ENCODE results near the gene MBNL1.
"Not testable (repeated sequence)": the region's sequence is repeated elsewhere in the genome, so short reads cannot be mapped to it uniquely, and the experiment has no call there.

The MBNL1 gene

DNA sequence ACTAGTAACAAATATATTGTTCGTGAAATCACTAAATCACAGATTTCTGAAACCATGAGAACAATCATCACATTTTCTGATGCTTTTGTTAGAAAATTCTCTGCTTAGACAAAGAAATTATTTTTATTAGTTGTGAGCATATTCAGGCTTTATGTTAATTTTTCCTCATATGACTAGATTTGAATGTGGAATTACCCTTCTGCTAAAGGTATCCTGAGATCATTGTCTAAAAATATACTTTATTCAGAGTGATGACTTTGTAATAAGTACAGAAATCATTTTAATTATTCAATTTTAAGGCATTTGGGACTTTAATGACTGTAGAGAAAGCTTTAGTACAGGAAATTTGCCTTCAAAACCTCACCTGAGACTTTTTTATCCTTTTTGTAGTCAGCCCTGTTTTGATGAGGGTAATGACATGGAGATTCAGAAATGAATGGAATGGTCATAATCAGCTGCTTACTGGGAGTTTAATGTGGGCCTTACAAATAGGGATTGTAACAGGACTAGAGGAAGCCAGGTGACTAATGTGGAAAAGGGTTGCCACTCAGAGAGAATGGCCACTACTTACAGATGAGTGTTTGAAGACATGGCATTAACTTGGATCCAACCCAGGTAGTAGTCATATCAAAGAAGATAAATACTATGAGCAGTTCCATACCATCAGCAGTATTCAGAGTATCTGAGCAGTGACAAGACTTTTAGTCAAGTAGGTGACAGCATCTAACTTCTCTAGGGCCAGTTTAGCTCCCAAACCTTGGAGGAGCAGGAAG lies 148.3 kb downstream of the MBNL1 start:
- DNase-seq: no peak

DNA sequence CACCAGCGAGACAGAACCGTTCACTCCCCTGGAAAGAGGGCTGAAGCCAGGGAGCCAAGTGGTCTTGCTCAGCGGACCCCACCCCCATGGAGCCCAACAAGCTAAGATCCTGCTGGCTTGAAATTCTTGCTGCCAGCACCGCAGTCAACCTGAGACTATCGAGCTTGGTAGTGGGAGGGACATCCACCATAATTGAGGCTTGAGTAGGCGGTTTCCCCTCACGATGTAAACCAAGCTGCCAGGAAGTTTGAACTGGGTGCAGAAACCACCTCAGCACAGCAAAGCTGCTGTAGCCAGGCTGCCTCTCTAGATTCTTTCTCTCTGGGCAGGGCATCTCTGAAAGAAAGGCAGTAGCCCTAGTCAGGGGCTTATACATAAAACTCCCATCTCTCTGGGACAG lies 151.0 kb downstream of the MBNL1 start:
- DNase-seq: no peak

DNA sequence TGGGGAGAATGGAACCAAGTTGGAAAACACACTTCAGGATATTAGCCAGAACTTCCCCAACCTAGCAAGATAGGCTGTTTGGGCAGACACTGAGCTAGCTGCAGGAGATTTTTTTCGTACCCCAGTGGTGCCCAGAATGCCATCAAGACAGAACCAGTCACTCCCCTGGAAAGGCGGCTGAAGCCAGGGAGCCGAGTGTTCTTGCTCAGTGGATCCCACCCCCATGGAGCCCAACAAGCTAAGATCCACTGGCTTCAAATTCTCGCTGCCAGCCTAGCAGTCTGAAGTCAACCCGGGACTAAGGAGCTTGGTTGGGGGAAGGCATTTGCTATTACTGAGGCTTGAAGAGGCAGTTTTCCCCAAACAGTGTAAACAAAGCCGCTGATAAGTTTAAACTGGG lies 152.4 kb downstream of the MBNL1 start:
- DNase-seq: no peak

DNA sequence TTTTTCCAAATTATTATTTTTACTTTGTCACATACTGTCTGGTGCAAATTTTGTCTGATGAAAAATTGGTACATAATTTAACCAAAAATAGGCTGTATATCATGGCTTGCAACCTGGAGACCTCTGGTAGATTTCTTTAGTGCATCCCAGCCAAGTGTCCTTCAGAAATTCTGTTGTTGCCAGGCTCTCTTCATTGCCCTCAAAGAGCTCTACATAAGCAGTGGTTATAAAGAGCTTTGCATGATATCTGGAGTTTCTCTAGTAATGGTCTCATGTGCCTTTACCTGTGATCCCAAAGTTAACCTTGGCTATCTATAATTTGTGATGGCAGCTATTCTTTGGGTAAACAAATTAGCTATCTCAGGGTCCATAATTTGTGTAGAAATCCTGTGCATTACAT lies 157.7 kb downstream of the MBNL1 start:
- no peak for DNase-seq

DNA sequence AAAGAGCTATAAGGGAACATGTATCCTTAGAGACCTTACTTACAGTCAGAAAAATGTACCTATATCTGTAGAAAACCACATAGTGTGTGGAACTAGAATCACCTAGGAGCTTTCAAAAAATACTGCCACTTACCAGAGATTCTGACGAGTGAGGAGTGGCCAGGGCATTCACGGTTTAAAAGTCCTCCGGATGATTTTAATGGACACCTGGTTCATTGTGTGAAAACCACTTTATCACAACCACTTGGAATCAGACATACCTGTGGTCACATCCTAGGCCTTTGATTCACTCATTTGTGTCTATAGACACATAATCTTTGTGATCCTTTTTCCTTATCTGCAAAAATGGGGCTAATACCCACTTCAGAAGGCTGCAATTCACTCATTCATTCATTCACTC lies 159.8 kb downstream of the MBNL1 start:
- no peak for DNase-seq

DNA sequence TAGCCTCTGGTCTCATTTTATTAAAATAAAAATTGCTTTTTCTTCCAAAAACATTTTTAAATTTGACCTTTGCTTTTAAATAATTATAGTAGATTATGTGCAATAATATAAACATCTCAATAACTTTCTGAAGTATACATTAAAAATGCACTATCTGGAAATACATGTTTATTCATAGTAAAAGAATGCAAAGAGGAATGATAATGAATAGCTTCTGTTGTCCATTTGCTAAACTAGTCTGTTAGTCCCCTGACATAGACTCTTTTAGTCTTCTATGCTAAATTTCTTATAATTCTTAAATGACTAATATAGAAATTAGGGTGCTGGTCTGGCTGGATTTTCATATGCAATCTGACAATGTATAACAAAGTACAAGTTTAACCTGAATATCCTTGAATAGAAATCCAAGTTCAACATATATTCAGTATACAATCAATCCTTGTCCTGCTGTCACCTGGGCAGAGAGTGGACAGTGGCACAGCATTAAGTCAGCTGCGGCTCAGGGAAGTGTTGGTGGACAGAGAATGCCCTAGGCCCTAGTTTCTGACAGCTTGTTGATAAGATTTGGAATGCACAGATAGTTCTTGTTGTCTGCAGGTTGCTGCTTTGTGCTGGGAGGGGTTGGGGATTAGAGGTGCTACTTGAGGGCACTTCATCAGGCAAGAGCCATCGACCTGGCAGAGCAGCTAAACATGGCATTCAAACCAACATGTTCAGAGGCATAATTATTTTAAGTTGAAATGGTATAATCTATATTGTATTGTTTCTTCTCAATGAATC lies 161.7 kb downstream of the MBNL1 start:
- DNase-seq: no peak

DNA sequence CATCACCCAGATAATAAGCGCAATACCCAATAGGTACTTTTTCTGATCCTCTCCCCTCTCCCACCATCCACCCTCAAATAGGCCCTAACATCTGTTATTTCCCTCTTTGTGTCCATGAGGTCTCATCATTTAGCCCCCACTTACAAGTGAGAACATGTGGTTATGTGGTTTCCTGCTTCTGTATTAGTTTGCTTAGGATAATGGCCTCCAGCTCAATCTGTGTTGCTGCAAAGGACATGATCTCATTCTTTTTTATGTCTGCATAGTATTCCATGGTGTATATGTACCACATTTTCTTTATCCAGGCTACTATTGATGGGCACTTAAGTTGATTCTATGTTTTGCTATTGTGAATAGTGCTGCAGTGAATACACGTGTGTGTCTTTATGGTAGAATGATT lies 165.4 kb downstream of the MBNL1 start:
- no peak for DNase-seq

DNA sequence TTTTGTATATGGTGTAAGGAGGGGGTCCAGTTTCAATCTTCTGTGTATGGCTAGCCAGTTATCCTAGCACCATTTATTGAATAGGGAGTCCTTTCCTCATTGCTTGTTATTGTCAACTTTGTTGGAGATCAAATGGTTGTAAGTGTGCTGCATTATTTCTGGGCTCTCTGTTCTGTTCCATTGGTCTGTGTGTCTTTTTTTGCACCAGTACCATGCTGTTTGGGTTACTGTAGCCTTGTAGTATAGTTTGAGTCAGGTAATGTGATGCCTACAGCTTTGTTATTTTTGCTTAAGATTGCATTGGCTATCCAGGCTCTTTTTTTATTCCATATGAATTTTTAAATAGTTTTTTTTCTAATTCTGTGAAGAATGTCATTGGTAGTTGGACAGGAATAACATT lies 166.5 kb downstream of the MBNL1 start:
- not testable (repeated sequence) for DNase-seq

DNA sequence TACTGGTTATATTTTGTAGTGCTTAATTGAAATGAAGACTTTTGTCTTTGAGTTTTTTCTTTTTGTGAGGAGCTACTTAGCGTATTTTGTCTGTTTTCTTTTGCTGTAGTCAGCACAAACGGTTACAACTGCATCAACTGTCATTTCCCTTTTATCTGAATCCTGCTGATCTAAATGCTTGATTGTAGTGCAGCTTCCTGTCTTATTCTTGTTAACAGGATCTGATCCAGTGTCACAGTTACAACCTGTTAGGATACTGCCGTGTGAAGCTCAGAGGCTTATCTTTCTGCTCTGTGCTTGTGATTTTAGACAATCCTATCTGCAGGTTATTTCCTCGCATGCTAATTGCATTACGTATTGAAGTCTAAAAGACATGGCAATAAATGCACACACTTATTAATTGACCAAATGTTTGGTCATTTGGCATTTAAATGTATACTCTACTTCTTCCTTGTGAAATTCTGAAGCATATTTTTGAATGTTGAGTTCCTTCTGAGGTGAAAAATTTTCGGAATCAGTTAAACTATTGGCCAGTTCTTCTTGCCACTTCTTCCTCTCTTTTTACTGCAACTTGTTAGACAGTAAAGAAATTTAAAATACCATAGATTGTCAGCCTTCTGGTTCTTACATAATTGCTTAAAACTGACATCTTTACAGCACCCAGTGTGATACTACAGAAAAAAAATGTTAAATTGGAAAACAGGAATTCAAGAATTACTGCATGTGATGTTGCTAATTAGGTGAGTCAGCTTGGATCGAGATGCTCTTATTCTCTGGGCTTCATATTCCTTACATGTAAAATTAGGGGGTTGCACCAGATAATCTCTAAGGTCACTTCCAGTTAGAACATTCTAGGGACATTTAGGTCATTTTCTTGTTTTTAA lies 168.2 kb downstream of the MBNL1 start:
- no peak for DNase-seq

DNA sequence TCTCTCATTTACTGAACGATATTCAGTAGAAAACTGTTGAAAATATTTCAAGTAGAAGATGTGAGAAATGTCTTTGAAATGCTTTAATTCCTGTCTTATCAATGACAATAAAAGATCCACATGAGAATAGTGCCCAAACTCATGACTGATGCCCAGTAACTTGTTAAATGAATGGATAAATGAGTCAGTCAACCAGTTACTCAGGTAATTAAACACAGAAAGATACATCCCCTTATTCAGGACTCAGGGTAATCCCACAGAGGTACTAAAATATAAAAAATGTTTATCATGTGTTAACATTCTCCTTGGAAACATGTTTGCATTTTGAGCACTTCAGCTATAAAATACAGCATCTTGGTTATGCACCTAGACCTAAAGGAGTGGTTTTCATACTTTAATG lies 169.5 kb downstream of the MBNL1 start:
- no peak for DNase-seq

DNA sequence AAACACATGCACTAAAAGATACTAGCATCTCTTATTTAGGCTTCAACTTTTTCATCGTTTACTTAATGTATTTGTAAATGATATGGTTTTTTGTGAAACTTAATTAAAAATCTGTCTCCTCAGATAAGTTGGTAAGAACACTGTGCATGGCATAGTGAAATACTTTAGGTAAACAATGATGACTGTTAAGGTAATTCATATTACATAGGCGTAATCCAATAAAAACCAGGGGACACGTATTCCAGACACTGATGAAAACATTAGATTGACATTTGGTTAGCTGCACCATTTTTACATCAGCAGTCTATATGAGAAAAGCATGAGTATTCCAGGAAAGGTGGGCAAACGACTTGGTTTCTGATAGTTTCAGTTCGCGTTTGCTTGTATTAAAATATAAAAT lies 170.0 kb downstream of the MBNL1 start:
- DNase-seq: no peak

DNA sequence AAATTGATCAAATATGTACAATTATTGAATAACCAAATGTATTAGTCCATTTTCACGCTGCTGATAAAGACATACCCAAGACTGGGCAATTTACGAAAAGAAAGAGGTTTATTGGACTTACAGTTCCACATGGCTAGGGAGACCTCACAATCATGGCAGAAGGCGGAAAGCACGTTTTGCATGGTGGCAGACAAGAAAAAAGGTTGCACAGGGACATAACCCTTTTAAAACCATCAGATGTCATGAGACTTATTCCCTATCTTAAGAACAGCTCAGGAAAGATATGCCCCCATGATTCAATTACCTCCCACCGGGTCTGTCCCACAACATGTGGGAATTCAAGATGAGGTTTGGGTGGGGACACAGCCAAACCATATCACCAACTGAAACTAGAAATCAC lies 171.5 kb downstream of the MBNL1 start:
- DNase-seq: not testable (repeated sequence)

DNA sequence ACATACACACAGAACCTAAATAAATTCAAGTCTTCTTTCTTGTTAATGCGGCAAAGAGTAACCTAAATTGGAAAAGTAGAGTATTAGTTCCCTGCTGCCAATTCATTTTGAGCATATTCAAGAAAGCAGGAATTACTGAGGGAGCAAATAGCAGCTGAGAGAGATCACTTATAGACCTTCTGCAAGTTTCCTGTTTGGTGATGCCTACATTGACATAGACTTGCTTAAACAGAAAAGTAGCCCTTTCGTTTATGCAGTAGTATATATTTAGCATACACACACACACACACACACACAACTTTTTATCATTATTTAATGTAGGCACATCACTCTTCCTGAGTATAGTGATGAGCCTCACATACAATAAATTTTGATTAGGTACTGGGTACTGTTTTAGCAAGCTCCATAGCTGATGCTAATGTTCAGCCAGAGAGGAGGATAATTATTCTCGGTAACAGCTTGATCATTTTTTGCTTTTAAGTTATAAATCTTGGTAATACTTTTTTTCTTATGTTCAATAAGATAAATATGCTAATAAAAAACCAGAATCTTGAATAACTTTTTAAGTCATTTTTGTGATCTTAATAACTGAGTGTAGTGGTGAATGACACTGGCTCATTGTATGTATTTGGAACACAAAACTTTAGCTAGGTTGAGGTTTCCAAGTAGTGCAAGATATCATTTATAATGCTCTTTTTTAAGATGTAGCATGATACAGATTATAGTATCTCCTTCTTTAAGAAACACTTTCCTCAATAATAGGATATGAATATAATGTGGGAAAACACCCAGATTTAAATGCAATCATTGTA lies 174.7 kb downstream of the MBNL1 start:
- no peak for DNase-seq

DNA sequence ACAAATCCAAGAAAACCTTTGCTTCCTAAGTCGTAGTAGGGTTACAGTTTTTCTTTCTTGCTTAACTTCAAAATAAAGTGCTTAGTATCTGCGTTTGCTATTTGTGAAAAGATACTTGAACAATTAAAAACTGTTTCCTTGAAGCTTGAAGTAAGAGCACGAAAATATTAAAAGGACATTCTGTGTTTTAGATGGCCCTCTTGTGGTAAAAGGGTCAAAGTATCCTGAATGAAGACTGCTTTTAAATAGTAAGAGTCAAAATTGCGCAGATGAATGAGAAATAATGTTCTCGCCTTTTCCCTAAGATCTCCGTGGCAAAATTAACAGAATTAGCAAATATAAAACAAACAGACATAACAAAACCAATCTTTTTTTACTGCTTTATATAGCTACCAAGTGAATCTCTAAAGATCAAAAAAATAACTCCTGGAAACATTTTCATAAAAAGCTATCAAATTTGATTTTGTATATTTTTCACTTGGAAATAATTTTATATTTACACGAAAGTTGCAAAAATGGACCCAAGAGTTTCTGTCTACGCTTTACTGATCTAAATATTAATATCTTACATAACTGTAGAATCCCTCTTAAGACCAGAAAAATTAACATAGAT lies 175.4 kb downstream of the MBNL1 start:
- DNase-seq: no peak

DNA sequence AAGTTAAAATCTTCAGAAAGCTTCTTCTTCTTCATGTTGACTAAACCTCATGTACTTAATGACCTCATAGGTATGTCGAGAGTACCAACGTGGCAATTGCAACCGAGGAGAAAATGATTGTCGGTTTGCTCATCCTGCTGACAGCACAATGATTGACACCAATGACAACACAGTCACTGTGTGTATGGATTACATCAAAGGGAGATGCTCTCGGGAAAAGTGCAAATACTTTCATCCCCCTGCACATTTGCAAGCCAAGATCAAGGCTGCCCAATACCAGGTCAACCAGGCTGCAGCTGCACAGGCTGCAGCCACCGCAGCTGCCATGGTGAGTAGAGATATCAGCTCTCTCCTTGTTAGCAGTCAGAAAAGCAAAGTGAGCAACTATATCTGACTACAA lies 176.5 kb downstream of the MBNL1 start:
- no peak for DNase-seq

DNA sequence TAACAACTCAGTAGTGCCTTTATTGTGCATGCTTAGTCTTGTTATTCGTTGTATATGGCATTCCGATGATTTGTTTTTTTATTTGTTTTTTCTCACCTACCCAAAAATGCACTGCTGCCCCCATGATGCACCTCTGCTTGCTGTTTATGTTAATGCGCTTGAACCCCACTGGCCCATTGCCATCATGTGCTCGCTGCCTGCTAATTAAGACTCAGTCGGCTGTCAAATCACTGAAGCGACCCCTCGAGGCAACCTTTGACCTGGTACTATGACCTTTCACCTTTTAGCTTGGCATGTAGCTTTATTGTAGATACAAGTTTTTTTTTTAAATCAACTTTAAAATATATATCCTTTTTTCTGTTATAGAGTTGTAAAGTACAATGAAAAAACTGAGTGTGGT lies 177.8 kb downstream of the MBNL1 start:
- DNase-seq: no peak

DNA sequence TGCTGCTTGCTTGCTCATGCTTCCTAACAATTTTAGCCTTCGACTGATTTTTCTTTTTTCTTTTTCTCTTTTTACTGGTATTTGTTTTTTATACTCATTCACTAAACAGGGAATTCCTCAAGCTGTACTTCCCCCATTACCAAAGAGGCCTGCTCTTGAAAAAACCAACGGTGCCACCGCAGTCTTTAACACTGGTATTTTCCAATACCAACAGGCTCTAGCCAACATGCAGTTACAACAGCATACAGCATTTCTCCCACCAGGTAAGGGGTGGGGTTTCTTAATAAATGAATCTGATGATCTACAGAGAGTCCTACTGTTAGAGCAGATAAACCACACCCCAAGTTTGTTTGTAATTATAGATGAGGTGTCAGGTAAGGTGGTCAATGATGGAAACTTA lies 178.8 kb downstream of the MBNL1 start:
- DNase-seq: no peak

DNA sequence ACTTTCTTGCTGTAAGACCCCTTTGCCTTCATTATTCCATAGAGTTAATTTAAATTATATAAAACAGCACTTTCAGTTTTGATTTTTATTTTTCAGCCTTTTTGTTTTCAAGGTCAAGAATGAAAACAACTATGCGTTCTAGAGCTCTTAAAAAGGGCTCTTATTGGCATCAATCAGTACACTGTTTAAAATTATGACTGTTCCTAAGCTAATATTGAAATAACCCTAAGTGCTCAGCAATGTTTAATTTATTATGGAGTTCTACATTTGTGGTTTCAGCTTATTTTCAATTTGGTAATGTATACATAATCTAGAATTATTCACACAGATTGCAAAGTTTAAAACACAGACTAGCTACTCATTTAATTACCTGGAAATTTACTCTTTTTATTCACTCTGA lies 179.4 kb downstream of the MBNL1 start:
- DNase-seq: no peak

DNA sequence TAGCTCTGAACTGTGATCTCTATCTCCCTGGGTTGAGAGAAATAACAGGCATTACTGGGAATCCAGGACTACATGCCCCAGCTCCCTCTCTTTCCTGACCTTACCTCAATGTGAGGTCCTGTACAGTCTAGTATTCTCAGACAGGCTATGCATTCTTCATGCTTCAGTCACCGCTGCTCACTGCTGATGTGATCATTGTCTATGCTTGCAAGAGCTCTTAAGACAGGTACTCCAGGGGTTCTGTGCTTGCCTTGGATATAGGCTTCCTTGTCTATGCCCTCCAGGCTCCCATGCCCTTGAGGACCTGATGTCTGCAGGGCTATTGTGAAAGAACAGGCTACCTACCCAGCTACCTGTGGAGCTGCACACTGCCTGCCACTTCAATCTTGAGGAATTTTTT lies 183.6 kb downstream of the MBNL1 start:
- no peak for DNase-seq

DNA sequence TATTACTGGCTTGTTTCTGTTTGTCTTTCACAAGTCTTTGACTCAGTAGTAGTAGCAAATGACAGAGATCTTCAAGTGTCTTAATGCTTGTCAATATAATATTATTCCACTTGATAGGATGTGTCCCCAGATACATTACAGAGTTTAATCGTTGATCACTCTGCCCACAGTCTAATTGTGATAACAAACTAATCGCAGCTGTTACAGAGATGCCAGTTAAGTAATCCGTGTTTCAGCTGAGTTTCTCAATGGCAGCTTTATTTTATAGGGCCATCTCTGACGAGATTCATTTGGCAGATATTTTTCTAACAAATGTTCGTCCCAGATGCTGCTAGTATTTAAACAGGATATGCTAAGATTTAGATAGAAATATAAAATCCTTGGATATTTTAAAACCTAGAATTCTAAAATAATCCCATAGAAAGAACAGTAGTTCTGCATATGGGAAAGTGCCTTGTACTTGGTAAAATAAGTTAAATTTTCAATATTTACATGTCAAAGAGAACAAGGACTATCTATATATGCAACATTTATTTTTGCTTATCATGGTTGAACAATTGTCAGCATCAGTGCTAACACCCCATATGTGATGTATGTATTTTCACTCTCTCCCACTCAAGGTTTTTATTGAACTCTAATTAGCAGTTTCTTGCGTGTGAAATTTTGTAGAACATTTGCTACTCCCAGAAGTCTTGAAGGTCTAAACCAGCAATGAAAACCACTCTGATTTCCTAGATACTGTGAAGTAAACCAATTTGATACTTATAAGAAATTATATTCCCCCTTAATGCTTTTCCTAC lies 185.5 kb downstream of the MBNL1 start:
- DNase-seq: no peak

DNA sequence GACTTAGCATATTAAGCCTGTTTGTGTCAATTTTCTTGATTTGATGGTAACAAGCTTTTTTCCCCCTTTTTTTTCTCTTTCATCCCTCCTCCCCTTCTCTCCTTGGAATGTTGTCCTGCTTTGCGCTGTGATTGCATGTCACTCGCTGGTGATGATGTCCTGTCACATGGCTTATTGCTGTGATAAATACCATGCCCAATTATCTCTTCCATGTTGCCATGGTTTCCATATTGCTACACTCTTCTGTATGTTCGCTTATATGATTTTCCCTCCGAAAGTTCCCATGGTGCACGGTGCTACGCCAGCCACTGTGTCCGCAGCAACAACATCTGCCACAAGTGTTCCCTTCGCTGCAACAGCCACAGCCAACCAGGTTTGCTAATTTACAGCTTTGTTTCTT lies 187.3 kb downstream of the MBNL1 start:
- no peak for DNase-seq

All from stimulated activated CD4-positive, alpha-beta T cell treated with anti-CD3 and anti-CD28 coated beads, Interleukin-4, amount 100 ng/mL, for 4 hours (primary cell).